CD4-positive, alpha-beta T cell treated with Interleukin-2 at 100 ng/mL for 4 hours (primary cell): Measurements from ENCODE around the gene DHRS12.

Experiments
- DNase-seq: peaks from one replicate; pipeline ENCODE4 v3.0.0-alpha.2; 2020; ENCODE audit warnings: low spot score

The DHRS12 gene

DNA sequence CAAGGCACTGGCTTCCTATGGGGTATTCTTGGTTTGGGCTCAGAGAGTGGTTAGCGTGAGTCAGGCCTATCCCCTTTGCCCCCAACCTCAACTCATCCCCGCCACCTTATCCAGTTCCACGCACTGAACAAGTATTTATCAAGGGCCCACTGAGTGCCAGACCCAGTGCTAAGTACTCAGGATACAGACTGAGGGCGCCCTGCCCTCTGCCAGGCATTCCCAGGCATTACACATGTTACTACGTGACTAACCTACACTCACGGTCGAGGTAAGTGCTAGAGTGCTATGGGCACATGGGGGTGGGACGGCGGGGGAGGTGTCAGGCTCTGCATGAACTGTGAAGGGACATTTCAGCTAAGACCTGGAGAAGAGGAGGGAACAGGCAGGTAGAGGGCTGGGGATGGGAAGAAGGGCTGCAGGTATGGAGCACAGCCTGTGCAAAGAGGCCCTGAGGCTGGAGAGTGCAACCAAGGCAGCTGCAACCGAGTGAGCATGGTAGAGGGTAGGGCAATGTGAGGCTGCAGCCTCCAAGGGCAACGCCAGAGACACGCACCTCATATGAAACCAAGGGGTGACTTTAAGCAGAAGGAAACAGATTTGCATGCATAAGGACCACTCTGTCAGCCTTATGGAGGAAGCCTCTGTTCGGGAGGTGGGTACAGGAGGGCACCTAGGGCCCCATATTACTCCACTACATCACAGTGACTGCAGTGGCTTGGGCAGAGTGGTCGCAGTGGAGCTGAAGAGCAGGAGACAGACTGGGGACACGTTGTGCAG lies 22.5 kb downstream of the DHRS12 start:
- no peak for DNase-seq

DNA sequence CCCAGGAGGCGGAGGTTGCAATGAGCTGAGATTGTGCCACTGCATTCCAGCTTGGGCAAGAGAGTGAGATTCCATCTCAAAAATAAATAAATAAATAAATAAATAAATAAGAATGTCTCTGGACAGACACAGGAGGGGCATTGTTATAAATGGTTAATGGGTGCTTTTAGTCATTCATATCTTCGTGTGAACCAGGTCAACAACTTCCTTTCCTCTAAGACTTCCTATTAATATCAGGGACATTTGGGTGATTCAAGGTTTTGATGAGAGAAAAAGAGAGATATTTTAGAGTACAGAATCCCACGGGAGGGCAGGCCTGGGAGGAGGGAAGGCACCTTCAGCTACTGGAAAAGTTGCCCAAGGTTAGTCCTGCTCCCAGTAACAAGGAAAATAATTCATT lies 23.9 kb downstream of the DHRS12 start:
- no peak for DNase-seq

DNA sequence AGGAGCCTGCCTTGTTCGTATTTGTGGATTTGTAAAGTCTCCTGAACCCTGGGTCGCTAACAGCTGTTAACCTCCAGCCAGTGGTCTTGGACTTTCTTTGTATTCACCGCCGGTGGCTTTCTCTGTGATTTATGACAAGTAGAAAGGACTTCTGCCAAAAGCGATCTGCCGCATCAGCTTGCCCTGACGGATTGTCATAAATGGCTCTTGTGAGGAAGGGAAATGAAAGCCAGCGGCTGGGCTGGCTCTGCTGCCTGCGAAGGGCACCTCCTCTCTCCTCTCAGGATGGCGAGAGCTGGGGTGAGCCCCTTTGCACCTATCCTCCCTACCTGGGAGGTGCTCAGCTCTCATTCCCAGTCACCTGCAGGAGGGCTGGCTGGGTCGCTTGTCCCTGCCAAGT lies 25.6 kb downstream of the DHRS12 start:
- no peak for DNase-seq

DNA sequence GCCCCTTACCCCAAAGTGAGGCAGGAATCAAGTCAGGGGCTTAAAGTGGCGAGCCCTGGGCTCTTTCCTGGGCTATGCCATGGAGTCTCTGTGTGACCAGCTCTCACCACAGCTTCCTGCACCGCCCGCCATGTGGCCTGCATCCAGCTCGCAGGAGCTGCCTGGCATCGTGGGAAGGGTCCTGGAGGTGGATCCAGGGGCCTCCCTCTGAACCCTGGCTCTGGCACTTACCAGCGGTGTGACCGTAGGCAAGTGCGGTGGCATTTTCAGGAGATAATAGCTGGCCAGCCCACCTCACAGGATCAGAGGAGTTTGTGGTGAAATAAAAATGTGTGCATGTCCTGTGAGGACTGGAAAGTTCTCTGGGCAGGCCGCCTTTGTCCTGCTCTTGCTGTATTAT lies 26.0 kb downstream of the DHRS12 start:
- DNase-seq = no peak

DNA sequence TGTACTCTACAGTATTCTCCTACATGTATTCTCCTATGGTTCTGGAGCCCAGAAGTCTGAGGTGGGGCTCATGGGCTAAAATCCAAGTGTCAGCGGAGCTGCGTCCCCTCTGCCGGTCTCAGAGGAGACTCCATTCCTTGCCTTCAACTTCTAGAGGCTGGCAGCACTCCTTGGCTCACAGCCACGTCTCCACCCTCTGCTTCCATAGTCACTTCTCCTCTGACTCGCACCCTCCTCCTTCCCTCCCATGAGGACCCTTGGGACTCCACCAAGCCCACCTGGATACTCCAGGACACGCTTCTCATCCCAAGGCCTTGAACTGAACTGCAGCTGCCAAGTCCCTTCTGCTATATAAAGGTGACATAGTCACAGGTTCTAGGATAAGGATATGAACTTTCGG lies 27.8 kb downstream of the DHRS12 start:
- no peak for DNase-seq

DNA sequence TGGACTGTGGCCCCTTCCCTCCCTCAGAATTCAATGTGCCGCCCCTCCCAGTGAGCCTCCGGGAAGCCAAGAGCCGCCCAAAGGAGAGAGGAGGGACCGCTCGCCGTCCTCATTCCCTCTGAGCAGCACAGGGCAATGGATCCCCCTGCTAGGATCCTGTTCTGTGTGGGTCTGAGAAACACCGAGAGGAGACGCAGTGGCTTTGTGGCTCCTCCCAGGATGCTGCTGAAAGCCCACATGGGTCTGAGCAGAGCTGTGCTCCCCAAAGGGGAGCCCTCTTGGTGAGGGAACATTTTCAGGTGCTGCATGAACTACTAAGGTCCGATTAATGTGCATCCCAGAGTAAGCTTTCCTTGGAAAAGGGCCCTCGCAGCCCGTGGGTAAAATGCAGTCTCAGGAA lies 30.4 kb downstream of the DHRS12 start:
- DNase-seq = no peak

DNA sequence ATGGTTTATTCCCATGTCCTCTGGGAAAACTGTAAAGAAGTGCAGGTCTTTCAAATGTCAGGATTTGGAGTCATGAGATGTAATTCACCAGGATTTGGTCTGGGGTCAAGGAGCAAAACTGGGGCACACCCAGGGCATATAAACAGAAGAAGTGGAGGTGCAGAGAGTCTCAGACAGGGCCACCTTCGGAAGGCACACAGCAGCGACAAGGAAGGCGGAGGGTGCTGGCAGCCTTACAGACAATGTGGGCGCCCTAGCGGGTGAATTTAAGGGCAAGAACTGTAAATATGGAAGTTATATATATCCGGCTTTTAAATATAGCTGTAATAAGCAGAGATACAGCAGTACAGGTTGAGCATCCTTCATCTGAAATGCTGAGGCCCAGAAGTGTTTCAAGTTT lies 31.2 kb downstream of the DHRS12 start:
- no peak for DNase-seq

DNA sequence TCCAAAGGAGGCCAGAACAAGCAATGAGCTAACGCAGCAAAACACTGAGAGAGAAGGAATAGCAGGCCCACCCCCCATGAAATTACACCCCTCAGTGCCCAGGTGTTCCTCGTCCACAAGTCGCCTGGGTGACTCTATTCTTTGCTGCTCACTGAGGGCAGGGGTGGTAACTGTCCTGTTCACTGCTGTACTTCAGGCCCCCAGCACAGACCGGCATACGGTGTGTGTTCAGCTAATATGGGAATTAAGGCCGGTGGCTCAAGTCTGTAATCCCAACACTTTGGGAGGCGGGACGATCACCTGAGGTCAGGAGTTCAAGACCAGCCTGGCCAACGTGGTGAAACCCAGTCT lies 31.9 kb downstream of the DHRS12 start:
- DNase-seq = no peak

DNA sequence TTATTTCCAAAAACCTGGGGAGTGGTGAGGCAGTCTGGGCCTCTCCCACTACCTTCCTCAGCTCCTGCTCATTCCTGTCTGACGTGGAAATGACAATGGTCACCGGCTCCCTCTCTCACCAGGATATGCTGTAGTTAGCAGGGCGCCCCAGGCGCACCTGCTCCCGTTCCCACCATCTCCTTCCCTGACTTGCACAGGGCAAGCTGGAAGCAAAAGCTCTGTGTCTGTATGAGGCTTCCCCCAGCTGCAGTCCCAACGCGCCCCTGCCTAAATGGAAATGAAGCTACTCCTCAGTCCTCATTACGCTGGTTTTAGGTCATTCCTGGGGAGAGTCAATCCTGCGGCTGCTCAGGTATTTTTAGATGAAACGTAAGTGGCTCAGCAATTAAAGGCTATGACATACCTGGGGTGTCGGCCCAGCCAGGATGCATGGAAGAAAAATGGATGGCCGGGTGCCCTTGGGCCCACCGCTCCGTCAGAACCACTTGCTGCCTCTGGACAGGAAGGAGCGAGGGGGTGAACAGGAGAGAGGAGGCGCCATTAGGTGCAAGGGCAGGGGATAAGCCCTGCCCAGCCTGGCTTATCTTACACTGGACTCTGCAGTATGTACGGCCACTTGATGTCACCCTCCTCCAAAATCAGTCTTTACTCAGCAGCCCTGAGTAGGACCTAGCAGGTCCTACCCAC lies 32.4 kb downstream of the DHRS12 start:
- no peak for DNase-seq

DNA sequence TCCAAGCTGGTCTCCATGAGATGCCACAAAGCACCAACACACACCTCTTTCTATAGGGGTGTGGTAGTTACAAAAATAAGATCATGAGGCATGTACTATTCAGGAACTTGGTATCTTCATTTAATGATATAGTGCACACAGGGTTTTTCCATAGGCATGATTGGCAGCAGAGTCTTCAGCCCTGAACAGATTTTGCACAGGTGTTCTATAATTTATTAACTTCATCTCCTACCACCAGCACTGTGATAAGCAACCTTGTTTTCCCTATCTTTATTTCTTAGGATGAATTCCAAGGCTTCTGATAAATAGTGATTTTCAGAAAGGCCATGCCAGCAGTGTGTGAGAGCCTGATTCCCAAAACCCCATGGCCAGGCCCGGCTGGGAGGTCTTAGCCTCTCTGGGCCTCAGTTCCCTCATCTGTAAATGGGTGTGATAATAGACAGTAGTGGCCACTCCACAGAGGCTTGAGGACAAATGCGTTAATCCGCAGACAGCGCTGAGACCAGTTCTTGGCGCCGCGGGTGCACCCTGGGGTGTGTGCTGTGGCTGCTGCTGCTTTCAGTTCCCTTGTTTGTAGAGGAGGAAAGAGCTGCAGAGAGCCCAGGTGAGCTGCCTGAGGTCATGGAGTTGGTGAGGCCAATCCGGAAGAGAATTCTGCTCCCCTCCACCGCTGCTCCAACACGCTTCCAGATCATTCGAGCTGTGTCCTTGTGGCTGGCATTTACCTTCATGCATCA lies 33.1 kb downstream of the DHRS12 start:
- DNase-seq = no peak

DNA sequence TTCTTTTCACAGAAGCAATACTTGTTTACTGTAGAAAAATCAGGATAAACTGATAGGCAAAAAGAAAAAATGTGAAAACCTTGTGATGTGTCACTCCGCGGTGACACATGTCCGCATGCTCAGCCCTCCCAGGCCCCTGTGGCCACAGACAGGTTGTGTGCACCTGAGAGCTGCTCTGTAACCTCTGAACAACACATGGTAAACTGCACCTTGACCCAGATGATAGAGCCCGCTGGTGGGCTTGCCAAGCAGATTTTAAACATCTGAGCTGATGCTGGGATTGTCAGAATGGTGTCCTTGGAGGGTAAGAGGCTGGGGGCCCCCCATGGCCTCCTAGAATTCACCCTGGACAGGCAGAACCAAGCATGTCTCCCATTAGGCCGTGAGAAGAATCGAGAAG lies 33.8 kb downstream of the DHRS12 start:
- DNase-seq = no peak

DNA sequence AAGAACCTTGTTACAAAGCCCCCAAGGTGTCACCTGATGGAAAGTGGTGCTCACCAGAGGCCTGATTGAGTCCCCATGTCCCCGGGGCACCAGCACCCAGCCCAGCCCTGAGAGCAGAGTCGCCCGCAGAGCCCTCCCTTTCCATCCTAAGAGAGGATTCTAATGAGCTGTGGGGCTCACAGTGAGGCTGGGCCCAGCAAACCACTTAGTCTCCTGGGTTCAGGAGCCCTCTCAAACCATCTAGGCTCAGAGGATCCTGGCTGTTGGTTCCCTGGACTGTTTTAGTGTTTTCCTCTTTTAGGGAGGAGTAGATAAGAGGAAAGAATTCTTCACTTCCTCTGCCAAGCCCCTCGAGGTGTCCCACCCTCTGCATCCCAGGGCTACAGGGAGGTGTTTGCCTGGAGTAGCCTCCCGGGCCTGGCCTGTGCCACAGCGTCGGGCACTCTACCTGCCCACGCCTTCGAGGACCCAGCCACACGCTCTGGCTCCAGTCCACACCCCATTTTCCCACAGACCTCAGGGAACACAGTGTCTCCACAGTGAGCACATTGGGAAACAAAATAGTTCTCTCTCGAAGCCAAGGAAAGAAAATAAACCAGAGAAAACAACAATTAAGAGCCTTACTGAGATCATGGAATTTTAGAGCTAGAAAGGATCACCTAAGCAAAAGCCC lies 34.4 kb downstream of the DHRS12 start:
- no peak for DNase-seq

DNA sequence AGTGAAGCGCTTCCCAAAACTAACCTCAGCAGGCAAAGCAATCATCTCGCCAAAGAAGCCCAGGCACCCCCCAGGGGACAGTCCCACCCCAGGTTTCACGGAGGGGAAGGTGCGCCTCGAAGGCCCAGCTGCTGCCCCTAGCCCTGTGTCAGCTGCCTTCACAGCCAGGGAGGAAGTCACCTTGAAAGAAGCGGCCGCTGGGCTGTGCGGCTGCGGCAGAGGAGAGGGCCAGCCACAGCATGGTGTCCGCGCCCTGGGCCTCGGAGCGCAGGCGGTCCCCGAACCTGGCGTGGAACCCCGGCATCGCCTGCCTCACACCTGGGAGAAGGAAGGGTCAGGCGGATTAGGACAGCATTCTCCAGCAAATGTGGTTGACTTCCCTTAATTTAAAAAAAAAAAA lies 35.0 kb downstream of the DHRS12 start:
- no peak for DNase-seq

DNA sequence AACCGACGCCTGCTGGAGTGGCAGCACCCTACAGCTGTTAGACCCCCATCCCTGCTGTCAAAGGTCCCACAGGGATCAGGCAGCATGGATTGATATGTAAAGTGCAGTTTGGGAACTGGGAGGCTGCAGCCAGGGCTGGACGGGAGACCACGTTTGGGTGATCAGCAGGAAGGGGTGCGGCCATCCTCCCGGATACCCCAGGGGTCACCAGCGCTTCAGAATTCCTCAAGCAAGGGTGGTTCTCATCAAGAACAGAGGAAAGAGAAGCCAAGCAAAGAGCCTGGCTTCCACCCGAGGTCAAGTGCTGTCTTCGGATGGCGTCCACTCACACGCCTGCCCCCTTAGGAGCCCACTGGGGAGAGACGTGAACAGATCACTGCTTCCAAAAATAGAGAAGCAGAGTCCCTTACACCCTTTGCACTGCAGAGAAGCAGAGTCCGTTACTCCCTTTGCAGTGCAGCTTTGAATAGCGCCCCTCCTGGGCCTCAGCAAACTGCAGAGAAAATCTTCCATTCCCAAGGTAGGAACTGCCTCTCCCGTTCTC lies 35.5 kb downstream of the DHRS12 start:
- no peak for DNase-seq

DNA sequence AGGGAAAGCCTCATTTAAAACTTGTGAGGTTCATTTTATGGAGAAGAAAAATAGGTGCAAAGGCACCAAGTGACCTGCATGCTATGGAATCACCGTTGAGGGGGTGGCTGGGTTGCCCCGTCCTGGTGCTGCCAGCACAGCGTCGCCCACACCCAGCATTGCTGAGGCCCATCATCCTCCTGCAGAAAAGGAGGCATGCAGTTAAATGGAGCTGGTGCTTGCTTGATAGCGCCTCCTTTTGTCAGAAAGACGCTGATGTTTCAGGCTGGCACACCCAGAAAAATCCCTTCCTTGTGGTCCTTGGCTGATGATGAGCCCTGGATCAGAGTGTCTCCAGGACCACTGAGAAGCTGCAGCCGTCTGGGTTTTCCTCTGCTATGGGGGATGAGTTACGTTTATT lies 36.9 kb downstream of the DHRS12 start:
- DNase-seq = no peak

DNA sequence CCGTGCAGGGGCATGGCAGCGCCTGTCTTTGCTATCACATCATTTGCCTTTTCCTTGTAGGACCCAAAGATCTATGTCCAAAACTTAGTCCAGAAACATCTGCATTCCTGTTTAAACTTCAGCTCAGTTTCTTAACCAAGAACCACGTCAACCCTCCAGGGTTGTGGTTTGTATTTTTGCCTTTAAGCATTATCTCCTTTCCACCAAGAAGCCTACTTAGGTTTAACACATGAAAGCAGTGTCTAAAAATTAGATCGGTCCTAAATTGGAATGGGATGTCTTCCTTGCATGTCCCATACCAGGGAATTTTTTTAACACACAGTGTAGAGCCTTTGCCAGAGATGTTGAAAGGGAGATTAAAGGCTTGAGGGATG lies 38.8 kb downstream of the DHRS12 start:
- no peak for DNase-seq

DNA sequence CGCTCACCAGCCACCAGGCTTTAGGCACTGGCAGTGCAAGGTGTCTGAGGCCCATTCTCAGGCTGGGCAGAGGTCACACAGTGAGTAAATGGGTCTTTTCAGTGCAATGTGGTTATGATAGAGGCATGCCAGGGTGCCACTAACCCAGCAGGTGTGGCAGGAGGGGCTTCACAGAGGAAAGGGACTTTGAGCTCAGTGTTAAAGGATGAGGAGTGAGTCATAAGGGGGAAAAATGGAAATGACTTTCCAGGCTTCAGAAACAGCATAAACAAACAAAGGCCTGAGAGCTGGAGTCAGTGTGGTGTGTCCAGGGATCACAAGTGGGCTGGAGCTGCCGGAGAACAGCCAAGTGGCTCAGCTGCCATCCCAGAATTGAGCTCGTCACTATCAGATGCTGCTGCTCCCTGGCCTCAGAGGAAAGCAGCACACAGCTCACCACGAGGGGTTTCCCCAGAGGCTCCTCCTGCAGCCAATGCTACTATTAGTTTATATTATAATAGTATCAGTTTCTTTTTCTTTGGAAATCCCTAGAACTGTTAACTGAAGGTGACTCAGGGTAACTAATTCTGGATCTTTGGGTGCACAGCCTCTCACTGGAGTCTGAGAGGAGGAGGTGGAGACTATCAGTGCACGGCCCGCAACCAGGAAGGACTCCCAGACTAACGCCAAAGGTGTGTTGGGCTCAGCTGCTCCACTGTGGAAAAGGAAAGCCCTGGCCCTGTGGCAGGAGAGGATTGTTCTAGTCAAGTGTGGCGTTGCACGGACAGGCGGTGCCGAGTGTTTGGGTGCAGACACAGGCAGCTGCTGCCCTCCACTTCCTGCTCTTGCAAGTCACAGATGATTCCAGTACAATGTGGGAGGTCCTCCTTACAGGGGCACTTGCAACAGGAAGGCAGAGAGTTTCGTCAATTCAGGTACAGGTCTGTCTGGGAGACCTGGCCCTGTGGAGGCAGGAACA lies 39.5 kb downstream of the DHRS12 start:
- DNase-seq = peak; percentile 68

DNA sequence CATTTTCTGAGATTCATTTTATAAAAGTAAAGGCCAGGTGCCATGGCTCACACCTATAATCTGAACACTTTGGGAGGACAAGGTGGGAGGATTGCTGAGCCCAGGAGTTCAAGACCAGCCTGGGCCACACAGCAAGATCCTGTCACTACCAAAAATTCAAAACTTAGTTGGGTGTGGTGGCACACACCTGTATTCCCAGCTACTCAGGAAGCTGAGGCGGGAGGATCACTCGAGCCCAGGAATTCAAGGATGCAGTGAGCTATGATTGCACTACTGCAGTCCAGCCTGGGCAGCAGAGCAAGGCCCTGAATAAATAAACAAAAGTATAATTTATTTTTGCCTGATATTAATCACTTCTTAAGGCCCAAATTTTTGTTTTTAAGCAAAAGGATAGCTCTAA lies 40.5 kb downstream of the DHRS12 start:
- no peak for DNase-seq

DNA sequence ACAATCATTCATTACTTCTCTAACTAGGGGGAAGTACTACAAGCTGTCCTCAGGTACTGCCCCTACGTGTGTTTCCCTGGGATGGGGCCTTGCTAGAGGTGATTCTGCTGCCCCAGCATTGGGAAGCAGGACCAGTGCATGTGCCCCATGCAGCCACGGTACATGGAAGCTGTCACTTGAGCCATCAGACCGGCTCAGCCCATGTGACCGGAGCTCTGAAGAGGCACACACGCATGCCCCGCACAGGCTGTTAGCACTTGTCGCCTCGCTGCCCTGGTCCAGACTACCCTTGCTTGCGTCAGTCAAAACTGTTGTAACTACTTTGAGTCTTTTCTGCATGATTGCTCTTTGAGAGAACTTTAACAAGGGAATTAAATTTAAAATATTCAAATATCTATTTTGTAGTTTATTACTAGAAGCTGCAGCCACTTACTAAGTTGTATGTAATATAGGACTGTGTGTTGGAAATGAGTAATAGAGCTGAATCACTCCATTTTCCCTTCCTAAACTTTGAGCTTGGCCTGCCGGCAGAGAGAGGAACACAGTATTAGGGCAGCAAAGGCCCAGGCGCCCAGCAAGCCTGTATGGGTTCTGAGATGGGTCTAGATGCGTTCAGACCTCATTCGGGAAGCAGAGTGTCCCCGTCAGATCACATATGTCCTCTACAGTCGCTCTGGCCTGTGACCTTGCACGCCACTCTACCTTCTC lies 42.2 kb downstream of the DHRS12 start:
- DNase-seq = no peak

DNA sequence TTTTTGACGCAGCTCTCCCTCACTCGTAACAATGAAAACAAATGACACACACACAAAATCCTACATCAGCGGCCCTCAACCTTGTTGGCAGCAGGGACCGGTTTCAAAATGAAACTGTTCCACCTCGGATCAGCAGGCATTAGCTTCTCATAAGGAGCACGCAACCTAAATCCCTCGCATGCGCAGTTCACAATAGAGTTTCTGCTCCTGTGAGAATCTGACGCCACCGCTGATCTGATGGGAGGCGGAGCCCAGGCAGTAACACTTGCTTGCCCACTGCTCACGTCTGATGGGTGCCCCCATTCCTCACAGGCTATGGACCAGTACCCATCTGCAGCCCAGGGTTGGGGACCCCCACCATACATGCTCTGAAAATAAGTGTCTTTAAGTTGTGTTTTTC lies 43.4 kb downstream of the DHRS12 start:
- DNase-seq = no peak

DNA sequence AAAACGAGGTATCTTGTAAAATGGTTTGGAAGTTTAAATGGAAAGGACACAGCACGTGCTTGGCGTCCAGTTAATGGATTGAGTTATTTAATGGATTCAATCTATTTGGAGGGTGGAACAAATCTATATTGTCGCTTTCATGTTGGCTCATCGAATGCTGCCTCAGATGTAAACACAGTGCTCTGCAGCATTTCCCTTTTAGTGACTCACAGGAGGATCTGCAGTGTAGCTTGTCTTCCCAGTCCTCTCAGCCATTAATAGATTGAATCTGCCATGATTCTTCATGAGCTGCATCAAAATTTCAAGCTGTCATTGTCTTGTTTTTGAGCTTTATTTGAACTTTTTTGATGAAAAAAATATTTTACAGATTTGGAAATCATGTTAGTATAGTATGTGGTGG lies 44.7 kb downstream of the DHRS12 start:
- no peak for DNase-seq
